GM21825 (cell line): ENCODE data around the gene IQGAP3.
"Not testable (repeated sequence)": the region's sequence is repeated elsewhere in the genome, so short reads cannot be mapped to it uniquely, and the experiment has no call there.

ENCODE experiments used
- ATAC-seq: cut with Tn5 transposase; IDR thresholded peaks from one replicate; pipeline ENCODE4 v1.9.1; 2021; ENCODE audit warnings: mild to moderate bottlenecking, moderate library complexity; ENCODE audit not compliant: unreplicated experiment

Gene IQGAP3

GRCh38 chr1:156593661-156593989 lies 21.3 kb upstream of the IQGAP3 start:
- ATAC-seq = no peak

- ATAC-seq = no peak
Measured at GRCh38 chr1:156592910-156593660, 20.7 kb upstream of the IQGAP3 start.

- ATAC-seq = no peak
Measured at GRCh38 chr1:156592158-156592909, 20.0 kb upstream of the IQGAP3 start.

- peak; percentile 76 for ATAC-seq
Measured at GRCh38 chr1:156591432-156592157, 19.2 kb upstream of the IQGAP3 start, which contains the start of gene NAXE. TSS of gene NAXE (plus strand) at chr1:156591776. CDS start at chr1:156591805, 29 bp downstream.

- no peak for ATAC-seq
Measured at GRCh38 chr1:156591181-156591431, 18.7 kb upstream of the IQGAP3 start.

GRCh38 chr1:156590326-156591180 lies 18.2 kb upstream of the IQGAP3 start:
- ATAC-seq = no peak

- no peak for ATAC-seq
Measured at GRCh38 chr1:156589546-156589945, 17.2 kb upstream of the IQGAP3 start.

- ATAC-seq = not testable (repeated sequence)
Measured at GRCh38 chr1:156587927-156588326, 15.6 kb upstream of the IQGAP3 start.

- no peak for ATAC-seq
Measured at GRCh38 chr1:156586892-156587477, 14.6 kb upstream of the IQGAP3 start.

- no peak for ATAC-seq
Measured at GRCh38 chr1:156586323-156586722, 14.0 kb upstream of the IQGAP3 start.

GRCh38 chr1:156584813-156585212 lies 12.4 kb upstream of the IQGAP3 start:
- ATAC-seq = no peak

GRCh38 chr1:156583821-156584622 lies 11.7 kb upstream of the IQGAP3 start:
- no peak for ATAC-seq

GRCh38 chr1:156582388-156583017 lies 10.1 kb upstream of the IQGAP3 start:
- ATAC-seq = no peak

GRCh38 chr1:156581661-156582387 lies 9.5 kb upstream of the IQGAP3 start:
- no peak for ATAC-seq

GRCh38 chr1:156579472-156579871 lies 7.1 kb upstream of the IQGAP3 start, which contains the start of gene TTC24:
TSS of gene TTC24 (plus strand) at chr1:156579723. CDS start at chr1:156581365, 1,642 bp downstream.
- no peak for ATAC-seq

GRCh38 chr1:156578055-156578454 lies 5.7 kb upstream of the IQGAP3 start:
- no peak for ATAC-seq

GRCh38 chr1:156577550-156577949 lies 5.2 kb upstream of the IQGAP3 start:
- ATAC-seq = no peak

GRCh38 chr1:156574039-156574633 lies 1.8 kb upstream of the IQGAP3 start:
- ATAC-seq = no peak
